Parietal lobe (tissue), 2 donors: Measurements from ENCODE around the gene ZNF638. TPM values are rescaled to one million over a fixed set of nuclear protein-coding genes. Genes with fewer than 3 reads are reported as not detected.

Experiments used
- small RNA-seq: library from RNA; depleted of rRNA; stranded (forward); fragments of <200 nt; gene quantifications from one replicate; pipeline ENCODE3, GENCODE V24; 2014; ENCODE audit warnings: low replicate concordance
- total RNA-seq: library from RNA; depleted of rRNA; stranded (reverse); fragments of >200 nt; gene quantifications from one replicate; pipeline ENCODE4 v1.2.3, GENCODE V29; 2014

ZNF638 gene
- total RNA-seq = 570 TPM

DNA sequence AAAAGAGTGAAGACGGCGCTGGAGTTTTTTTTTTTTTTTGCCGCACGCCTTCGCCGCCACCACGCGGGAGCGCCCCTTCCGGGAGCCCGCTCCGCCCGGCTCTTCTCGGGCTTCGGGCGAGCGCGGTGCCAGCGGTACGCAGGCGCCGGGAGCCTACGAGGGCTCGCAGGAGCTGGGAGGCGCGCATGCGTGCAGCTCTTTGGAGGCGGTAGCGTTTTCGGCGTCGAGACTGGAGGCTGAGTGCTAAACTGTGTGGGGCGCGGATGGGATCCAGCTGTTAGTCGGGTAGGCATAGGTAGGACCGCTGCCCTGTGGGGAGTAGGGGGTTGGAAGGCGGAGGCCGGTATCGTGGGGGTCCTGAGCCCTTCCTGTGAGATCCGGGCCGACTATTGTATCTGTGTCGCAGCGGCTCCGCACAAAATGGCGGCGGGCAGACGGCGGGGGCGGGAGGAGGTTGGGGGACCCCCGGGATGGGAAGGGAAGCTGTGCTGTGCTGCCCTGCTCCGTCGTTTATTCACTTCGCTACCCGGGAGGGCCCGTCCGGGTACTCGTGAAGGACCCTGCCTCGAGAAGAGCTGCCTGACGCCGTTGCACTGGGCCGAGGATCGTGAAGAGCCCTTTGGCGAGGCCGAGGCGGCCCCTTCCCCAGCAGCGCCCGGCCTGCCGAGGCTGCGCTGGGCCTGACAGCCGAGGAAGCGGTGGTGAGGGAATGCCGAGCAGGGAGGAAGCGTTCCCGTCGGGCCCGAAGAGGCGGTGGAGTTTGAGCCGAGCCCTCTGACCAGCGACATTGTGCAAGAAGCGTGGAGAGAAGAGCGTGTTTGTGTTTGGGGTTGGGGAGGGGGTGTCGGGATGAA, at the start of gene ZNF638:
Gene ZNF638 (plus strand): TSS at position 202 of the 854 bp plus-strand sequence. CDS start 17,173 bp downstream, outside the sequence.

DNA sequence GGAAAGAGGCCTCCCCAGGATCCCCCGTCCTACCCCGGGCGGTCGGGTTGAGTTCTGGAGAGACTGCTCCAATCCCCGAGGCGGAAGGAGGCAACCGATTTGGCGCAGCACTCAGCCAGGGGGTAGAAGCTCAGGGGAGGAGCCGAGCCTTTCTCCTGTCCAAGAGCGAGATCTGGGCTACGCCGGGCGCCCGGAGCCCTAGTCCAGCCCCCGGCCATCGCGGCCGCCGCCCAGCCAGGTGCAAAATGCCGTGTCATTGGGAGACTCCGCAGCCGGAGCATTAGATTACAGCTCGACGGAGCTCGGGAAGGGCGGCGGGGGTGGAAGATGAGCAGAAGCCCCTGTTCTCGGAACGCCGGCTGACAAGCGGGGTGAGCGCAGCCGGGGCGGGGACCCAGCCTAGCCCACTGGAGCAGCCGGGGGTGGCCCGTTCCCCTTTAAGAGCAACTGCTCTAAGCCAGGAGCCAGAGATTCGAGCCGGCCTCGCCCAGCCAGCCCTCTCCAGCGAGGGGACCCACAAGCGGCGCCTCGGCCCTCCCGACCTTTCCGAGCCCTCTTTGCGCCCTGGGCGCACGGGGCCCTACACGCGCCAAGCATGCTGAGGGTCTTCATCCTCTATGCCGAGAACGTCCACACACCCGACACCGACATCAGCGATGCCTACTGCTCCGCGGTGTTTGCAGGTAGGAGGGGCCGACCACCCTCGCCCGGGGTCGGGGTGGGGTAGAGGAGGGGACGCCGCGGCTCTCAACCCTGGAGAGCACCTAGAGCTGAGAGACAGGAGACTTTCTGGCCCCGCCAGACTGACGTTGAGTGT, 122.0 kb downstream of the ZNF638 start, which contains the start of gene DYSF:
Gene DYSF (plus strand): TSS at position 158 of the 817 bp plus-strand sequence.

Small RNA genes lying within 50 kb of the gene (small RNA-seq; reads per million reads assigned to genes)
- gene RNU6-105P = not detected

Other genes with a start within 250 kb of the ZNF638 start
- 16.9 TPM for gene MCEE, start 201.6 kb upstream of the ZNF638 start, total RNA-seq
- 30.4 TPM for gene MPHOSPH10, start 201.1 kb upstream of the ZNF638 start, total RNA-seq
- gene PAIP2B, start 104.7 kb upstream of the ZNF638 start, total RNA-seq = 14.1 TPM
- gene DYSF, start 121.8 kb downstream of the ZNF638 start, total RNA-seq = 1.6 TPM